BJ (cell line): Measurements from ENCODE around the gene SNIP1. TPM values are rescaled to one million over a fixed set of nuclear protein-coding genes. Genes with fewer than 3 reads are reported as not detected.
"Not testable (repeated sequence)": the region's sequence is repeated elsewhere in the genome, so short reads cannot be mapped to it uniquely, and the experiment has no call there.

Experiments
- CTCF ChIA-PET: fragments of 350-600 bp; formaldehyde crosslinking; extraction: SDS; loops from one replicate; lab custom pipeline; 2021; ENCODE audit warnings: antibody characterized with exemption, inconsistent platforms; lab: Yijun Ruan, JAX
- POLR2A ChIA-PET: fragments of 300-600 bp; sonication (Branson Sonifier 250); formaldehyde crosslinking; extraction: SDS; loops from one replicate; lab custom pipeline; 2021; ENCODE audit warnings: antibody characterized with exemption; lab: Charles Lee
- DNase-seq: peaks from one replicate; pipeline ENCODE4 v3.0.0-alpha.2; 2011; ENCODE audit warnings: low read depth
- H3K27me3 ChIP-seq: 2 replicates; pipeline ENCODE4 v1.6.0; 2011; ENCODE audit warnings: low read length; ENCODE audit not compliant: control insufficient read depth, insufficient read depth
- H3K36me3 ChIP-seq: 2 replicates; pipeline ENCODE4 v1.5.1; 2011; ENCODE audit warnings: low read length; ENCODE audit not compliant: control insufficient read depth, insufficient read depth
- H3K4me3 ChIP-seq: 2 replicates; pipeline ENCODE4 v1.5.1; 2011; ENCODE audit warnings: low read depth, mild to moderate bottlenecking, control low read depth, low read length
- polyA plus RNA-seq: library from polyadenylated mRNA; depleted of rRNA; stranded (reverse); fragments of >200 nt; gene quantifications from 2 replicates; pipeline ENCODE4 v1.2.3, GENCODE V29; 2011
- TF ChIP-seq, protein P1 (sequence below): IDR thresholded peaks from 2 replicates; pipeline ENCODE4 v1.5.1; 2011; ENCODE audit warnings: low read depth, mild to moderate bottlenecking, control low read depth, inconsistent platforms, low read length, moderate library complexity; ENCODE audit not compliant: insufficient read depth

Gene SNIP1
- polyA plus RNA-seq, 1 experiment = 5.8 TPM

DNA sequence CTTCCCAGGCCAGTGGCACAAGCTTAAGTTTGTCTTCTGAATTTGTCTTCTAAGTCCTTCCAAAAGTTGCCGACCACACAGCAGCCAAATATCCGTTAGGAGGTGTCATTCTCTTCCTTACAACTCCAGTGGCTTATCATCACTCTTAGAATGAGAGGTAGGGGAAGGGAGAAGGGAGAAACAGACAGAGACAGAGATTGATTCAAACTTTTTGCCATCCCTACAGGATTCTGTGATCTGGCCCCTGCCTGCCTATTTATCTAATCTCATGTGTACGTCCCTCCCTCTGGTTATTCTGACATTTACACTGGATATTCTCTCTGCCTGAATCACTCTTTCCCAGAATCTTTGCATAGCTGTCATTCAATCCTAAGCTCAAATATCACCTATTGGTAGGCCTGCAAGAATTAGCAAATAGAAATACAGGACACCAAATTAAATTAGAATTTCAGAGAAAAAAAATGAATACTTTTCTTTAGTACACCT is 42.1 kb upstream of the SNIP1 start:
- no peak for DNase-seq
- ChIA-PET POLR2A (interaction anchor here (0.5 kb wide), 2 partner anchors 28 to 80 kb away, joined by 3 to 8 read pairs; no protein-coding TSS in a partner anchor), CTCF (interaction anchor here (1.8 kb wide), 1 partner anchor 86 kb away, joined by 6 read pairs; no protein-coding TSS in a partner anchor)
- TF ChIP-seq, protein P1, sequence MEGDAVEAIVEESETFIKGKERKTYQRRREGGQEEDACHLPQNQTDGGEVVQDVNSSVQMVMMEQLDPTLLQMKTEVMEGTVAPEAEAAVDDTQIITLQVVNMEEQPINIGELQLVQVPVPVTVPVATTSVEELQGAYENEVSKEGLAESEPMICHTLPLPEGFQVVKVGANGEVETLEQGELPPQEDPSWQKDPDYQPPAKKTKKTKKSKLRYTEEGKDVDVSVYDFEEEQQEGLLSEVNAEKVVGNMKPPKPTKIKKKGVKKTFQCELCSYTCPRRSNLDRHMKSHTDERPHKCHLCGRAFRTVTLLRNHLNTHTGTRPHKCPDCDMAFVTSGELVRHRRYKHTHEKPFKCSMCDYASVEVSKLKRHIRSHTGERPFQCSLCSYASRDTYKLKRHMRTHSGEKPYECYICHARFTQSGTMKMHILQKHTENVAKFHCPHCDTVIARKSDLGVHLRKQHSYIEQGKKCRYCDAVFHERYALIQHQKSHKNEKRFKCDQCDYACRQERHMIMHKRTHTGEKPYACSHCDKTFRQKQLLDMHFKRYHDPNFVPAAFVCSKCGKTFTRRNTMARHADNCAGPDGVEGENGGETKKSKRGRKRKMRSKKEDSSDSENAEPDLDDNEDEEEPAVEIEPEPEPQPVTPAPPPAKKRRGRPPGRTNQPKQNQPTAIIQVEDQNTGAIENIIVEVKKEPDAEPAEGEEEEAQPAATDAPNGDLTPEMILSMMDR = no peak
- H3K36me3 ChIP-seq = peaks cover 4% of the 10 kb centered on the region
- peak overlapping the region; percentile 69 for H3K4me3 ChIP-seq
- H3K27me3 ChIP-seq = no peaks in the 10 kb centered on the region

DNA sequence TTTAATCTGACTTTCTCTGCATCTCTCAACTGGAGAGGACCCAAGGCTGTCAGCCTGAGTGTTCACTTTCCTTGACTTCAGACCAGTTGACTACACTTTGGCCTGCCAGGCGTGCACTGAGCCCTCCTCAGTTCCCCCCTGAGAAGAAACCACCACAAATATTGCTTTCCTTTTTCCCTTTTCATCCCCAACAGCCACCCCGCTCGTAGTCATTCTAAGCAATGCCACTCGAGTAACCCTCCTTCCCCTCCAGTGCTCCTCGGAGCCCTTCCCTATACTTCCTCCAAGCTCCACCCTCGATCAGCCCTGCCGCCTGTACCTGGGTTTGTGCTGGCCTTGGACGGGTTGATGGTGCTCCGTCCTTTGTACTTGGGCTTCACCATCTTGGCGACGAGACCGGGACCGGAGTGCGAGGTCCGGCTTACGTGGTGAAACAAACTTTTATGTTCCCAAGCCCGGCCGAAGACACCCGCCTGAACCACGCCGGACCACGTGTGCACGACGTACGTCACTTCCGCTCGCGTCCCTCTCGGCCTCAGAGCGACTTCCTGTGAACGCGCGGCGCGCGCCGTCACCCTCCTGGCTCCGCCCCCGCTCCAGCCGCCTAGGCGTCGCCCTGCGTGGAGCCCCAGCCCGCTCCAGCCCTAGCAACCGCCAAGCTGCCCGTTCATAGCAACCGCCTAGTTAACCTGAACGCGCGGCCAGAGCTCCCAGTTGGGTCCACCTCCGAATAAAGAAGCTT is 41.5 kb upstream of the SNIP1 start, which contains the start of gene GNL2:
Gene GNL2, minus strand, starts transcription at position 498 of the 742 bp plus-strand sequence. Its CDS starts 115 bp downstream, at position 383.
- POLR2A ChIA-PET = interaction anchor here (0.5 kb wide), 2 partner anchors 29 to 80 kb away, joined by 3 to 8 read pairs; no protein-coding TSS in a partner anchor
- peak; percentile 79 for DNase-seq
- Histone ChIP-seq H3K27me3 (no peaks in the 10 kb centered on the region), H3K36me3 (peaks cover 4% of the 10 kb centered on the region), H3K4me3 (peak within 1 kb of the TSS; percentile 69)
- CTCF ChIA-PET = interaction anchor here (1.8 kb wide), 1 partner anchor 87 kb away, joined by 6 read pairs; no protein-coding TSS in a partner anchor
- TF ChIP-seq, protein P1 = no peak

DNA sequence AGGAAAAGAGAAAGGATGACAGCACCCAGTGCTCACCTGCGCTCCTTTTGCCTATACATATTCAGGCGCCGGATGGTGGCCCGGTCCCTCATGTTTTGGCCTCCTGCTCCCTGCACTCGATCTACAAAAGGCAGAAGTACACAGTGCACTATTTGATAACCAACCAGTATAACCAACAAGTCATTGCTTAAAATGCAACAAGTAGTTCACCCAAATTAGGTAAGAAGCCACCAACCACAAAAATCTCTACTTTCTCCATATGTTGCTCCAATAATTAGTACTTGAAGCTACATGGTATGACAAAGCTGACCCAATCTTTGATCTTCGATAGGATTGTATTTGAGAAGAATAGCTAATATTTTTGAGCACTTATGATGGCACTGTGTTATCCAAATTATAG is 39.6 kb upstream of the SNIP1 start:
- CTCF ChIA-PET = interaction anchor here (0.7 to 1.4 kb wide), 4 partner anchors 9 to 266 kb away, joined by 3 to 4 read pairs (median 3); no protein-coding TSS in a partner anchor

DNA sequence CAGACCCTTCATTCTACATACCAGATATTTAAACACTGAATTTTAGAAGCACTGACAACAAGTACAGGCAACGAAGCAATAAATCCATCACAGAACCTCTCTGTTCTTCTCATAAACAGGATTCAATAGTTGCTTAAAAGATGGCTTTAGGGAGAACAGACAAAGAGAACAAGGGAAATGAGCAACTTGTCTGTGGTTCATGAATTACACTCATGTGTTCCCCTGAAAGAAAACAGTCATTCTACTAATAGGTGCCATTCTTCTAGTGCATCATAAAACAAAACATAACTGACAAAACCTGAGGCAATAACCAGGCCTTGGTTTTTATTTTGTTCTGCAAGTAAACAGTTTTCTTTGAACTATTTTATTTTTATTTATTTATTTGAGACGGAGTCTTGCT is 34.8 kb upstream of the SNIP1 start:
- no peak for DNase-seq
- no peaks in the 10 kb centered on the region for H3K27me3 ChIP-seq
- CTCF ChIA-PET = interaction anchor here (1.0 kb wide), 1 partner anchor 15 kb away, joined by 3 read pairs; no protein-coding TSS in a partner anchor
- no peak overlapping the region for H3K4me3 ChIP-seq
- H3K36me3 ChIP-seq = peaks cover 9% of the 10 kb centered on the region
- POLR2A ChIA-PET = no interaction called here
- TF ChIP-seq, protein P1 = no peak

More for the DNA sequence above, 39.6 kb upstream of the SNIP1 start:
- H3K27me3 ChIP-seq = no peaks in the 10 kb centered on the region
- no peak overlapping the region for H3K4me3 ChIP-seq
- DNase-seq = no peak
- POLR2A ChIA-PET = no interaction called here
- peaks cover 7% of the 10 kb centered on the region for H3K36me3 ChIP-seq
- TF ChIP-seq, protein P1 = no peak

DNA sequence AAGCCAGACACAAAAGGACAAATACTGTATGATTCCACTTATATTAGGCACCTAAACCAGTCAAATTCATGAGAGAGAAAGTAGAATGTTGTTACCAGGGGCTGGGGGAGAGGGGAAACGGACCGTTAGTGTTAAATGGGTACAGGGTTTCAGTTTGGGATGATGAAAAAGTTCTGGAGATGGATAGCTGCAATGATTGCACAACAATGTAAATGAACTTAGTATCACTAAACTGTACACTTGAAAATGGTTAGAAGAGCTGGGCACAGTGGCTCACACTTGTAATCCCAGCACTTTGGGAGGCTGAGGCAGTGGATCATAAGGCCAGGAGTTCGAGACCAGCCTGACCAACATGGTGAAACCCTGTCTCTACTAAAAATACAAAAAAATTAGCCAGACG is 30.5 kb upstream of the SNIP1 start:
- POLR2A ChIA-PET, CTCF ChIA-PET, H3K4me3 ChIP-seq, DNase-seq, H3K27me3 ChIP-seq: not testable (repeated sequence)
- H3K36me3 ChIP-seq = peaks cover 16% of the 10 kb centered on the region
